GM12878 (cell line): ENCODE data around the gene ARR3. TPM values are rescaled to one million over a fixed set of nuclear protein-coding genes. Genes with fewer than 3 reads are reported as not detected.

Experiments
- ATAC-seq: fragments of 200-7000 bp; cut with Tn5 transposase; 3 replicates; pipeline ENCODE4 v1.9.1; 2020; ENCODE audit warnings: mild to moderate bottlenecking, moderate library complexity
- BruUV-seq: library from RNA; stranded (reverse); fragments of 400-500 nt; replicated peaks from 2 replicates; lab custom pipeline; 2021; lab: Mats Ljungman, UMichigan
- CTCF ChIA-PET: fragments of 300-600 bp; sonication (Branson Sonifier 250); formaldehyde crosslinking; extraction: SDS; loops from one replicate; lab custom pipeline; 2021; ENCODE audit warnings: inconsistent platforms; lab: Yijun Ruan, JAX
- POLR2A ChIA-PET: fragments of 350-600 bp; formaldehyde crosslinking; extraction: SDS; loops from one replicate; lab custom pipeline; 2021; ENCODE audit warnings: inconsistent platforms; lab: Charles Lee
- RAD21 ChIA-PET: fragments of 300-600 bp; sonication (Branson Sonifier 250); formaldehyde crosslinking; loops from one replicate; lab custom pipeline; 2023; ENCODE audit warnings: antibody characterized with exemption; ENCODE audit not compliant: unreplicated experiment; lab: Charles Lee
- SMC1A ChIA-PET: fragments of 300-600 bp; sonication (Branson Sonifier 250); formaldehyde crosslinking; loops from one replicate; lab custom pipeline; 2023; ENCODE audit not compliant: unreplicated experiment, uncharacterized antibody; lab: Charles Lee
- DNase-seq: peaks from one replicate; pipeline ENCODE4 v3.0.0-alpha.2; 2011; ENCODE audit warnings: low read depth, low spot score
- FAIRE-seq: peaks from 3 replicates; lab custom pipeline; 2011; peaks lifted over from hg19 to GRCh38; lab: Jason Lieb, UNC
- H2AFZ ChIP-seq: 2 replicates; pipeline ENCODE4 v1.6.0; 2011; ENCODE audit warnings: low read depth, low read length, control low read depth; ENCODE audit not compliant: control insufficient read depth
- H3K27ac ChIP-seq: 2 replicates; pipeline ENCODE4 v1.5.1; 2011; ENCODE audit warnings: control low read depth; ENCODE audit not compliant: control insufficient read depth, insufficient read depth
- H3K27me3 ChIP-seq, 2 experiments: replicated peaks in 1 of 2; 2 replicates each; pipeline versions ENCODE4 v1.6.0 to v1.6.1; 2011; ENCODE audit warnings: low read length in 1 of 2; ENCODE audit not compliant: control insufficient read depth in 2 of 2, insufficient read depth in 2 of 2
- H3K36me3 ChIP-seq, 2 experiments: 2 replicates each; pipeline ENCODE4 v1.5.1; 2011; ENCODE audit warnings: low read length in 1 of 2; ENCODE audit not compliant: control insufficient read depth in 2 of 2, insufficient read depth in 2 of 2
- H3K4me1 ChIP-seq: 2 replicates; pipeline ENCODE4 v1.6.1; 2011; ENCODE audit warnings: mild to moderate bottlenecking, low read length, moderate library complexity, mixed read lengths; ENCODE audit not compliant: control insufficient read depth, insufficient read depth
- H3K4me2 ChIP-seq: 2 replicates; pipeline ENCODE4 v1.6.0; 2011; ENCODE audit warnings: control low read depth; ENCODE audit not compliant: control insufficient read depth, insufficient read depth
- H3K4me3 ChIP-seq: fragments of 200-600 bp; sonication (generic); 2 replicates; pipeline ENCODE4 v1.5.1; 2016
- H3K79me2 ChIP-seq: 2 replicates; pipeline ENCODE4 v1.6.0; 2011; ENCODE audit warnings: low read length; ENCODE audit not compliant: control insufficient read depth, insufficient read depth
- H3K9ac ChIP-seq: 2 replicates; pipeline ENCODE4 v1.8.0; 2011; ENCODE audit warnings: low read length, control low read depth, mixed read lengths; ENCODE audit not compliant: control insufficient read depth, insufficient read depth
- H3K9me3 ChIP-seq: replicated peaks from 3 replicates; pipeline ENCODE4 v1.5.1; 2011; ENCODE audit warnings: mild to moderate bottlenecking, low read length; ENCODE audit not compliant: control insufficient read depth, insufficient read depth
- H4K20me1 ChIP-seq: 2 replicates; pipeline ENCODE4 v1.6.0; 2011; ENCODE audit not compliant: control insufficient read depth, insufficient read depth
- CREB1 ChIP-seq: IDR thresholded peaks from 2 replicates; pipeline ENCODE4 v1.6.1; 2012; ENCODE audit warnings: low read depth, mild to moderate bottlenecking, inconsistent platforms
- RAD21 ChIP-seq: IDR thresholded peaks from 2 replicates; pipeline ENCODE4 v1.6.1; 2011; ENCODE audit warnings: mild to moderate bottlenecking, low read depth, low read length, moderate library complexity; ENCODE audit not compliant: insufficient read depth
- SMC3 ChIP-seq: IDR thresholded peaks from 2 replicates; pipeline ENCODE4 v1.6.1; 2011; ENCODE audit warnings: low read length, improper control_type of control experiment, borderline replicate concordance
- STAT3 ChIP-seq: IDR thresholded peaks from 2 replicates; pipeline ENCODE4 v1.6.1; 2011; ENCODE audit warnings: low read depth, low read length, improper control_type of control experiment
- TCF12 ChIP-seq: IDR thresholded peaks from 2 replicates; pipeline ENCODE4 v1.6.1; 2011; ENCODE audit warnings: low read depth, mild to moderate bottlenecking, low read length
- WGBS: methylation state at CpG from one replicate; pipeline ENCODE4 v1.1.6; 2016; ENCODE audit warnings: low lambda C conversion rate; ENCODE audit not compliant: insufficient replicate concordance, insufficient coverage; ENCODE audit errors: missing lambda C conversion rate; 5-methylcytosine and 5-hydroxymethylcytosine counted together
- in situ Hi-C: fragments of 300-500 bp; cut with MboI; formaldehyde crosslinking; loops from 9 replicates; pipeline ENCODE4 v1.14.3; 2018; ENCODE audit warnings: mixed read lengths
- intact Hi-C: fragments of 100-400 bp; cut with micrococcal nuclease; formaldehyde crosslinking; loops from one replicate; pipeline ENCODE4 v1.14.2; 2022; ENCODE audit not compliant: unreplicated experiment
- polyA plus RNA-seq, 11 experiments: library from polyadenylated mRNA; depleted of rRNA in 4 of 11; unstranded in 6 of 11; stranded (reverse) in 5 of 11; fragments of >200 nt; fragmentation: Nextera tagmentation in 4 of 11; fragmentation: Illumina TruSeq in 1 of 11; extraction: Ambion mirVana in 4 of 11; extraction: Trizol in 1 of 11; gene quantifications; 1 replicate in 1 of 11; 2 replicates in 10 of 11; pipeline versions ENCODE4 v1.2.1 to v1.2.3, GENCODE V29; 2011 to 2016; ENCODE audit warnings: inconsistent platforms in 2 of 11, missing spikeins in 2 of 11, low read depth in 1 of 11
- total RNA-seq, 4 experiments: library from RNA; depleted of rRNA in 3 of 4; stranded (reverse); fragments of >200 nt in 3 of 4; fragmentation: Illumina TruSeq in 1 of 4; extraction: Trizol in 1 of 4; gene quantifications; 2 replicates each; pipeline versions ENCODE4 v1.2.1 to v1.2.3, GENCODE V29; 2013 to 2021
- TF ChIP-seq, protein P1 (sequence below), 3 experiments: IDR thresholded peaks in 2 of 3; conservative IDR thresholded peaks in 1 of 3; 2 replicates each; pipeline ENCODE4 v1.5.1; 2011; ENCODE audit warnings: low read depth in 3 of 3, low read length in 3 of 3, mild to moderate bottlenecking in 3 of 3, control low read depth in 2 of 3, moderate library complexity in 2 of 3, inconsistent platforms in 1 of 3, mixed read lengths in 1 of 3; ENCODE audit not compliant: control insufficient read depth in 2 of 3, insufficient read depth in 1 of 3; ENCODE audit errors: extremely low read depth in 1 of 3

ARR3 gene
- total and polyA plus RNA-seq, 10 of the 15 experiments (the other 5 are each of a cell fraction or from before 2014, with no cell fraction given): not detected

DNA sequence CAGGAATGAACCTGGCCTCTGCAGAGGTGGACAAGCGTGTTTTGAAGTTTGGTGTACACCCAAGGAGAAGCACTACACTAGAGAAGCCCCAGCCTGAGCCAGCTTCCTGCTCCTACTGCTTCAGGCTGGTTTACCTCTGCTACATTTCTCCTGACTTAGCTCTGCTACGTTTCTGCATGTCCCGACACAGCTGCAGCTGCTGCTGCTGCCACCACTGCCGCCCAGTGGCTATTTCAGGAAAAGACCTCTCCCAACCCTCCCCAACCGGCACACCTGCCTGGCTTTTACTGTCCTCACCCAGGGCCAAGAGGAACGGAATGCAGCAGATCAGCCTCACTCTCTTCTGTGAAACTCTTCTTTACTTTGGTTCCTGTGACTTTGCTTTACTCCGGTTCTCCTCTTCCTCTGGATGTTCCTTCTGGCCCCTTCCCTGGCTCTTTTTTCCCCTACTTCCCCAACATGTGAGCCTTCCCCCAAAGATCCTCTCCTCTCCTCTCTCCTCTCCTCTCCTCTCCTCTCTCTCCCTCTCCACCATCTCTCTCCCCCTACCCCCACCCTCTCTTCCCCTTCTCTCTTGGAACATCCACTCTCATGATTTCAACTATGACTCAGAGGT is 5.1 kb upstream of the ARR3 start:
- CTCF ChIA-PET: interaction anchor here (0.6 to 2.1 kb wide), 6 partner anchors 11 to 795 kb away, joined by 3 to 15 read pairs (median 3); partner anchors contain the start of gene IGBP1
- Histone ChIP-seq H3K9ac (no peak overlapping the region), H3K36me3 (no peaks in the 10 kb centered on the region), H3K27me3 (no peaks in the 10 kb centered on the region), H3K27ac (no peak overlapping the region), H2AFZ (no peak overlapping the region), H3K4me3 (no peak overlapping the region), H3K79me2 (no peaks in the 10 kb centered on the region), H3K4me2 (no peak overlapping the region), H4K20me1 (no peaks in the 10 kb centered on the region), H3K9me3 (no peaks in the 10 kb centered on the region), H3K4me1 (no peaks in the 10 kb centered on the region)
- DNase-seq: no peak
- intact Hi-C loops: loop anchor here (2.0 to 5.0 kb wide), 2 partner anchors 66 to 231 kb away; no protein-coding TSS in a partner anchor
- no TSS peak for BruUV-seq
- no peak for TF ChIP-seq STAT3
- peak; percentile 53; the same call in 1 of the 2 replicates for TF ChIP-seq TCF12
- peak; percentile 43; the same call in 1 of the 2 replicates for TF ChIP-seq SMC3
- TF ChIP-seq RAD21: peak; percentile 49
- TF ChIP-seq, protein P1, sequence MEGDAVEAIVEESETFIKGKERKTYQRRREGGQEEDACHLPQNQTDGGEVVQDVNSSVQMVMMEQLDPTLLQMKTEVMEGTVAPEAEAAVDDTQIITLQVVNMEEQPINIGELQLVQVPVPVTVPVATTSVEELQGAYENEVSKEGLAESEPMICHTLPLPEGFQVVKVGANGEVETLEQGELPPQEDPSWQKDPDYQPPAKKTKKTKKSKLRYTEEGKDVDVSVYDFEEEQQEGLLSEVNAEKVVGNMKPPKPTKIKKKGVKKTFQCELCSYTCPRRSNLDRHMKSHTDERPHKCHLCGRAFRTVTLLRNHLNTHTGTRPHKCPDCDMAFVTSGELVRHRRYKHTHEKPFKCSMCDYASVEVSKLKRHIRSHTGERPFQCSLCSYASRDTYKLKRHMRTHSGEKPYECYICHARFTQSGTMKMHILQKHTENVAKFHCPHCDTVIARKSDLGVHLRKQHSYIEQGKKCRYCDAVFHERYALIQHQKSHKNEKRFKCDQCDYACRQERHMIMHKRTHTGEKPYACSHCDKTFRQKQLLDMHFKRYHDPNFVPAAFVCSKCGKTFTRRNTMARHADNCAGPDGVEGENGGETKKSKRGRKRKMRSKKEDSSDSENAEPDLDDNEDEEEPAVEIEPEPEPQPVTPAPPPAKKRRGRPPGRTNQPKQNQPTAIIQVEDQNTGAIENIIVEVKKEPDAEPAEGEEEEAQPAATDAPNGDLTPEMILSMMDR (IDR thresholded peaks at IDR 0.05 in 2 of 3, conservative IDR thresholded peaks at IDR 0.05 in 1 of 3; ENCODE audit: control insufficient read depth in 2 of 3, extremely low read depth in 1 of 3, insufficient read depth in 1 of 3, low read depth in 3 of 3, low read length in 3 of 3): peak; percentile 46 to 73 (median 65)
- no peak for TF ChIP-seq CREB1
- SMC1A ChIA-PET: interaction anchor here (1.0 to 1.2 kb wide), 3 partner anchors 10 to 130 kb away, joined by 3 to 5 read pairs (median 4); partner anchors contain the start of gene IGBP1
- in situ Hi-C loops: no loop called here
- POLR2A ChIA-PET: no interaction called here
- peak; percentile 95 for ATAC-seq
- WGBS: 14% methylated on average over 7 of the region's 7 CpGs
- RAD21 ChIA-PET: interaction anchor here (1.0 to 1.6 kb wide), 2 partner anchors 130 to 171 kb away, joined by 4 to 9 read pairs; partner anchors contain the start of gene IGBP1
- no peak for FAIRE-seq
